ENCODE measurements around the gene KRT35. TPM values are rescaled to one million over a fixed set of nuclear protein-coding genes. Genes with fewer than 3 reads are reported as not detected.
A peak's percentile ranks its signal among the peaks of the same experiment; 100 is the strongest.

Gene KRT35
- total RNA-seq, 8 experiments from 2014 or later: 0.09 to 0.24 (median 0.17) TPM; not detected in 4

DNA sequence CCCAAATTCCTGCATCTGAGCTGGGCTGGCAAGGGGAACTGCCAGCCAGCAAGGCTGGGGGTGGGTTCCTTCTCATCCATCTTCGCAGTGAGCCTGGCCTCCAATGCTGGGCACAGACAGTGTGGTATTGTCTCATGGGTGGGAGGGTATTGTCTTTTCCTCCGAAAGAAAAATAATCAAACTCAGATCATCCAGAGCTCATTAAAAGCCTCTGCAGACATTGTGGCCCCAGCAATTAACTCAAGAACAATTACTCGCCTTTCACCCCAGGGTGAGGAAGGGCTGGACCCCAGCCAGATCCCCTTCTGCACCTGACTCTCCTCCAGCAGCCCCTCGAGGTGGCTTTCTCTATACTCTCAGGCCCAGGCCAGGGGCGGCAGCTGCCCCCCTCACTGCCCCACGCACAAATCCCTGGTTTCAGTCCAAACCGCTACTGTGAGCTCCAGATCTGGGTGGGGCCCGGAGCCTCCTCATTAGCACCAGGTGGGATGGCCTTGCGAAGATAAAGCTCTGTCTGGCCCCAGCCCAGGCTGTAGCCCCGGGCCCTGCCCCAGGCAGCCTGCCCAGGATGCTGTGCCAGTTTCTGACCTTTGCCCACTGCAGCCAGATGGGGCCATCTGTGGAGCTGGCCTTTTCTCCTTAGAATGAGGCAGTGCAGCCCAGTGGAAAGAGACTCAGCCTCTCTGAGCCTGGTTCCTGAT is 40.0 kb upstream of the KRT35 start:
- H3K4me3 ChIP-seq: no peak overlapping the region
- H3K27ac ChIP-seq: no peak overlapping the region
- 40 to 83% (median 68%) methylated on average over 1 to 5 of the region's 10 CpGs; no CpG with 5 or more reads in 4 of the 10 experiments for WGBS, 10 experiments
- in situ Hi-C loops (cut with MboI; ENCODE audit: low pct_unique_long_range_greater_than_20kb in 2 of 9, low sequenced_read_pairs in 9 of 9, unreplicated experiment in 9 of 9): loop anchor here in 1 of 9 experiments (25.0 kb wide), 2 partner anchors 109 to 184 kb away; partner anchors contain the start of gene KRT37
- no peaks in the 10 kb centered on the region for H3K4me1 ChIP-seq (replicated peaks in 1 of 2)
- ATAC-seq (replicated peaks in 6 of 8): peak in 1 of 8 experiments; percentile 18

DNA sequence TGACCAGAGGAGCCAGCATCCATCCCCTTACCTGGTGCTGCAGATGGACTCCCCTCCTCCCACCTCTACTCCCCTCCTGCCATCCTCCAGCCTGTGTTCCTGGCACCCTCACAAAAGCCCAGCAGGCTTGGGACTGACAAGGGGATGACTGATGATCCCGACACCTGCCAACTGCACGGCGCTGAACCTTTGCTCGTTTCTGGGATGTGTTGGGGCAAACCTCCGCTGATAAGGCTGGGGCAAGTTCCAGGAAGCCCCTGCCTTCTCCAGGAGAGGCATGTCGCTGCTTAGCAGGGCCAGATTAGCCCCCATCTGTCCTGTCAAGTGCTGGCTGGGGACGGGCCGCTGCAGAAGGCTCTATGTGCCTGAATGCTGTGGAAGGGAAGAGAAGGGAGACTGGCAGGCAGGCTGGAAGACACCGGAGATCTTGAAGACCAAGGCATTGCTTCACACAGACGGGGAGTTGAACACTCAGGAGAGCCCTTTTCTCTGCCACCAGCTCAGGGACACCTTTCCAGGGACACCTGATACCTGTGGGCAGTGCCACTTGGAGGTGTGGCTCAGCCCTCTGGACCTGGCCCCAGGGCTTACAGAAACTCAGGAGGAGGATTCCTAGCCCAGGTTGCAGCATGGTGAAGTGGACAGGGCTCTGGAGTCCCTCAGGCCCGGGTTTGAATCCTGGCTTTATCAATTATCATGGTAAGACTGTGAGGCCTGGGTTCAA is 38.7 kb upstream of the KRT35 start:
- H3K27ac ChIP-seq: no peak overlapping the region
- H3K4me3 ChIP-seq: no peak overlapping the region
- WGBS, 10 experiments: 34 to 64% (median 39%) methylated on average over 3 to 4 of the region's 11 CpGs; no CpG with 5 or more reads in 7 of the 10 experiments
- H3K4me1 ChIP-seq (replicated peaks in 1 of 2): no peaks in the 10 kb centered on the region
- in situ Hi-C loops (cut with MboI; ENCODE audit: low pct_unique_long_range_greater_than_20kb in 2 of 9, low sequenced_read_pairs in 9 of 9, unreplicated experiment in 9 of 9): loop anchor here in 1 of 9 experiments (25.0 kb wide), 2 partner anchors 107 to 182 kb away; partner anchors contain the start of gene KRT37
- ATAC-seq (replicated peaks in 6 of 8): peak in 4 of 8 experiments; percentile 12 to 65 (median 20)

DNA sequence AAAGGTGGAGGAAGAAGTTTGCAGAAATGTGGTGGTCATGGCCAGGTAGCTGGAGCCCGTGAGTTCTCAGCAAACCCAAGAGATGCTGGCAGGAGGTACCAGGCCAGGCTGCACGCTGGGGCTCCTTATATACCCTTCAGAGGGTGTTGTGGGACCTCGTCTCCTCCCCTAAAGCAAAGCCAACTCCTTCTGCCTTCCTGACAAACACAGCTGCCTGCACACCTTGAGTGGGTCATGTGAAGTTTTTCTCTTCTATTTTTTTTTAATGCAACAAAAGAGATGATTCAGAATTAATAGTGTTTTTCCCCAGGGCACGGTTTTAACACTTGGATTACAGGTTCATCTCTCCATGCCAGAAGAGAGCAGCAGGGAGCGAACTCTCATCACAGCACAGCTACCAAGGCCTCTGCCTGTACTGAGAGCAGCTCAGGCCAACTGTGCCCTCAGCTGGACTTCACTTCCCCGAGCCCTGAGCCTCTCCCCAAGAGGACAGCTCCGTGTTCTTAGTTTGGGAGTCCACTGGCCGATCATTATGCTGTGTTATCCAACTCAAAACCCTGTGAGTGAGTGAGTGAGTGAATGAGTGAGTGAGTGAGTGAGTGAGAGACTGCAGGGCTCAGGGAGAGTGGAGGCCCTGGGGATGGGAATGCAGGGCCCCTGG is 38.0 kb upstream of the KRT35 start, which contains the start of gene KRT15:
KRT15 (minus strand) TSS at position 102 of the 661 bp plus-strand sequence; CDS start at position 39, 63 bp downstream.
- no peak within 1 kb of the TSS for H3K4me3 ChIP-seq
- 47 to 100% (median 67%) methylated on average over 1 to 3 of the region's 8 CpGs; no CpG with 5 or more reads in 5 of the 10 experiments for WGBS, 10 experiments
- no peaks in the 10 kb centered on the region for H3K4me1 ChIP-seq (replicated peaks in 1 of 2)
- in situ Hi-C loops (cut with MboI; ENCODE audit: low pct_unique_long_range_greater_than_20kb in 2 of 9, low sequenced_read_pairs in 9 of 9, unreplicated experiment in 9 of 9): loop anchor here in 1 of 9 experiments (25.0 kb wide), 2 partner anchors 107 to 182 kb away; partner anchors contain the start of gene KRT37
- no peak within 1 kb of the TSS for H3K27ac ChIP-seq
- ATAC-seq (replicated peaks in 6 of 8): peak in 5 of 8 experiments; percentile 23 to 47 (median 40)

GRCh38 chr17:41518031-41518430 is 37.1 kb upstream of the KRT35 start:
- H3K4me3 ChIP-seq: no peak overlapping the region
- ATAC-seq (replicated peaks in 6 of 8): no peak
- H3K27ac ChIP-seq: no peak overlapping the region
- 90 to 100% methylated on average over 1 to 2 of the region's 3 CpGs; no CpG with 5 or more reads in 8 of the 10 experiments for WGBS, 10 experiments
- H3K4me1 ChIP-seq (replicated peaks in 1 of 2): no peaks in the 10 kb centered on the region
- in situ Hi-C loops (cut with MboI; ENCODE audit: low pct_unique_long_range_greater_than_20kb in 2 of 9, low sequenced_read_pairs in 9 of 9, unreplicated experiment in 9 of 9): loop anchor here in 1 of 9 experiments (25.0 kb wide), 2 partner anchors 106 to 181 kb away; partner anchors contain the start of gene KRT37

- ATAC-seq (replicated peaks in 6 of 8): no peak
- Histone ChIP-seq H3K4me3 (no peak overlapping the region), H3K27ac (no peak overlapping the region), H3K4me1 (replicated peaks in 1 of 2) (no peaks in the 10 kb centered on the region)
- in situ Hi-C loops (cut with MboI; ENCODE audit: low pct_unique_long_range_greater_than_20kb in 2 of 9, low sequenced_read_pairs in 9 of 9, unreplicated experiment in 9 of 9): loop anchor here in 1 of 9 experiments (25.0 kb wide), 2 partner anchors 105 to 180 kb away; partner anchors contain the start of gene KRT37
- WGBS, 10 experiments: 87 to 100% (median 92%) methylated on average over 1 to 7 of the region's 14 CpGs; no CpG with 5 or more reads in 5 of the 10 experiments
Measured at GRCh38 chr17:41516830-41517283, 35.9 kb upstream of the KRT35 start.

DNA sequence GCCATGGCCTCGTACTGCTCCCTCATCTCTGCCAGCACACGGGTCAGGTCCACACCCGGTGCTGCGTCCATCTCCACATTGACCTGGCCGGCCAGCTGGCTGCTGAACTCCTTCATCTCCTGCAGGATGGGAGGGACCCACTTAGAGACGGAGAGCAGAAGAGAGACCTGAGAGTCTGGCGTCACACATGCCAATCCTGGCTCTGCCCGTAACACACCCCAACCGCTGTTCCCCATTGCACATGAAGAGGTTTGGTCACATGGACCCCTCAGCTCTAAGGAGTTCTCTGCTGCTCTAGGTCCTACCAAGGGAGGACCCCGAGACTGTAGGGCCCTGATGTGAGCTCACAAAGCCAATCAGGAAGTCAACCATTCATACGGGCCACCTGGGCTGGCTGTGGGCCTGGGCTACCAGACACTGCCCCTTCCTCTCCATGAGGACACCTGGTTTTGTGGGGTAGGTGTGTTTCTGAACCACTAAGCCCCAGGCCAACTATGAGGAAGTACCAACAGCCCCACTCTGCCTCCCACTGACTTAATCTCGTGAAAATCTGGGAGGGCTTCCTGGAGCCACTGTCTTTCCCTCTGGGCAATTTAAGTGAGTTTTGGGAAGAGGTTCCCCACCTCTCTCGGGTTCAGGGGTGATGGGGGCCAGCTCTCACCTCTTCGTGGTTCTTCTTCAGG is 35.3 kb upstream of the KRT35 start:
- no peak for ATAC-seq (replicated peaks in 6 of 8)
- WGBS, 10 experiments: 40 to 100% (median 75%) methylated on average over 1 to 8 of the region's 14 CpGs; no CpG with 5 or more reads in 4 of the 10 experiments
- no peak overlapping the region for H3K4me3 ChIP-seq
- no peaks in the 10 kb centered on the region for H3K4me1 ChIP-seq (replicated peaks in 1 of 2)
- in situ Hi-C loops (cut with MboI; ENCODE audit: low pct_unique_long_range_greater_than_20kb in 2 of 9, low sequenced_read_pairs in 9 of 9, unreplicated experiment in 9 of 9): loop anchor here in 1 of 9 experiments (25.0 kb wide), 2 partner anchors 104 to 179 kb away; partner anchors contain the start of gene KRT37
- H3K27ac ChIP-seq: no peak overlapping the region

GRCh38 chr17:41513168-41513547 is 32.2 kb upstream of the KRT35 start:
- 20 to 100% (median 88%) methylated on average over 1 to 4 of the region's 5 CpGs; no CpG with 5 or more reads in 4 of the 10 experiments for WGBS, 10 experiments
- Histone ChIP-seq H3K4me3 (no peak overlapping the region), H3K27ac (no peak overlapping the region), H3K4me1 (replicated peaks in 1 of 2) (no peaks in the 10 kb centered on the region)
- no peak for ATAC-seq (replicated peaks in 6 of 8)
- in situ Hi-C loops (cut with MboI; ENCODE audit: low pct_unique_long_range_greater_than_20kb in 2 of 9, low sequenced_read_pairs in 9 of 9, unreplicated experiment in 9 of 9): loop anchor here in 1 of 9 experiments (25.0 kb wide), 2 partner anchors 101 to 176 kb away; partner anchors contain the start of gene KRT37

GRCh38 chr17:41512546-41513167 is 31.7 kb upstream of the KRT35 start:
- peaks cover 0 to 4% of the 10 kb centered on the region in 2 donors for H3K4me1 ChIP-seq (replicated peaks in 1 of 2)
- H3K4me3 ChIP-seq: no peak overlapping the region
- ATAC-seq (replicated peaks in 6 of 8): no peak
- no peak overlapping the region for H3K27ac ChIP-seq
- WGBS, 10 experiments: 0 to 100% (median 77%) methylated on average over 1 to 7 of the region's 7 CpGs; no CpG with 5 or more reads in 4 of the 10 experiments
- in situ Hi-C loops (cut with MboI; ENCODE audit: low pct_unique_long_range_greater_than_20kb in 2 of 9, low sequenced_read_pairs in 9 of 9, unreplicated experiment in 9 of 9): loop anchor here in 1 of 9 experiments (25.0 kb wide), 2 partner anchors 100 to 175 kb away; partner anchors contain the start of gene KRT37

DNA sequence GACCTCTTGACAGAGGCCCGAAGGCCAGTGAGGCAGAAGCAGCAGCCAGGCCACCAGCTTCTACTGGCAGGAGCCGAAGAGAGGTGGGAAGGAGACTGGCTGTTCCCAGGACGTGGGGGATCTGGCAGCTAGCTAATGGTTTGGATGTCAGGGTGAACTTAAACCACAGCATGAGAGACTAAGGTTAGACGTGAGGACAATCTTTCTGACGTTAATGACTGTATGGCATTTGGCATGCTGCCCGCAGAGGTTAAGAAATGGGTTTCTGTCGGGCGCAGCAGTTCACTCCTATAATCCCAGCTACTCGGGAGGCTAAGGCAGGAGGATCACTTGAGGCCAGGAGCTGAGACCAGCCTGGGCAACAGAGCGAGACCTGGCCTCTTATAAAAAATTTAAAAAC is 30.8 kb upstream of the KRT35 start:
- no peak overlapping the region for H3K4me3 ChIP-seq
- H3K27ac ChIP-seq: no peak overlapping the region
- in situ Hi-C loops (cut with MboI; ENCODE audit: low pct_unique_long_range_greater_than_20kb in 2 of 9, low sequenced_read_pairs in 9 of 9, unreplicated experiment in 9 of 9): loop anchor here in 1 of 9 experiments (25.0 kb wide), 2 partner anchors 99 to 174 kb away; partner anchors contain the start of gene KRT37
- WGBS, 10 experiments: 0 to 100% (median 71%) methylated on average over 1 to 4 of the region's 10 CpGs; no CpG with 5 or more reads in 2 of the 10 experiments
- no peak for ATAC-seq (replicated peaks in 6 of 8)
- H3K4me1 ChIP-seq (replicated peaks in 1 of 2): peaks cover 4 to 8% of the 10 kb centered on the region in 2 donors

DNA sequence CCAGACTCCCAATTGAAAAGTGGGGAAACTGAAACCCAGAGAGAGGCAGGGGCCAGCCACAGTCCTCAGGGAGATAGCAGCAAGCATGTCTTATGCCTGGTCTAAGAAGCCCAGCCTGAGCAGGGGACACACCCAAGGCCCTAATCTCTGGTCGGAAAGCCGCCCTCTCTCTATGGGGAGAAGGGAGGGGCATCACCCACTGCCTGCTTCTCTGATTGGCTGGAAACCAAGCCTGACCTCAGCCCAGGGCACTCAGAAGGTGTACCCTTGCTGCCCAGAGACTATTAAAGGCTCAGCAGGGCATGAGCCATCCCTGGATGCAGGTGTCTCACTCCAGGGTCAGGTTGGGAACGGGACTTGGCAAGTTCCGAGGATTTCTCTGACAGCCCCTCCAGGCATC is 30.2 kb upstream of the KRT35 start:
- in situ Hi-C loops (cut with MboI; ENCODE audit: low pct_unique_long_range_greater_than_20kb in 2 of 9, low sequenced_read_pairs in 9 of 9, unreplicated experiment in 9 of 9): loop anchor here in 1 of 9 experiments (25.0 kb wide), 2 partner anchors 99 to 174 kb away; partner anchors contain the start of gene KRT37
- WGBS, 10 experiments: 30 to 73% (median 60%) methylated on average over 1 to 2 of the region's 4 CpGs; no CpG with 5 or more reads in 4 of the 10 experiments
- H3K4me3 ChIP-seq: no peak overlapping the region
- H3K4me1 ChIP-seq (replicated peaks in 1 of 2): peaks cover 4 to 8% of the 10 kb centered on the region in 2 donors
- peak in 3 of 8 experiments; percentile 74 to 89 (median 82) for ATAC-seq (replicated peaks in 6 of 8)
- no peak overlapping the region for H3K27ac ChIP-seq
